SK-N-SH treated with all-trans-retinoic acid at 6 μM for 48 hours (cell line): ENCODE results near the gene KRT9.

ENCODE experiments used
- ATAC-seq: fragments of 200-7000 bp; cut with Tn5 transposase; 3 replicates; pipeline ENCODE4 v1.9.1; 2020; ENCODE audit warnings: mild to moderate bottlenecking, moderate library complexity
- ARNTL ChIP-seq: fragments of 450-650 bp; formaldehyde crosslinking; IDR thresholded peaks from 2 replicates; pipeline ENCODE4 v1.5.0; 2020; ENCODE audit warnings: low read depth, mild to moderate bottlenecking, moderate library complexity, borderline replicate concordance
- BACH2 ChIP-seq: fragments of 250-450 bp; sonication (Bioruptor Pico); IDR thresholded peaks from 2 replicates; pipeline ENCODE4 v1.9.0; 2021; ENCODE audit warnings: mild to moderate bottlenecking, borderline replicate concordance
- CSRNP3 ChIP-seq: fragments of 250-450 bp; sonication (Bioruptor Pico); IDR thresholded peaks from 2 replicates; pipeline ENCODE4 v1.5.1; 2021; ENCODE audit warnings: mild to moderate bottlenecking, moderate library complexity
- GLIS3 ChIP-seq: fragments of 250-450 bp; sonication (Bioruptor Pico); IDR thresholded peaks from 2 replicates; pipeline ENCODE4 v1.5.0; 2020; ENCODE audit warnings: mild to moderate bottlenecking, moderate library complexity
- ISL1 ChIP-seq: fragments of 250-450 bp; sonication (Bioruptor Pico); IDR thresholded peaks from 2 replicates; pipeline ENCODE4 v2.1.2; 2022; ENCODE audit warnings: mild to moderate bottlenecking, moderate library complexity
- OSR1 ChIP-seq: fragments of 250-450 bp; sonication (Bioruptor Pico); IDR thresholded peaks from 2 replicates; pipeline ENCODE4 v1.8.0; 2022; ENCODE audit warnings: moderate library complexity, mild to moderate bottlenecking, inconsistent platforms
- POU6F1 ChIP-seq: fragments of 250-450 bp; sonication (Bioruptor Pico); IDR thresholded peaks from 2 replicates; pipeline ENCODE4 v1.8.0; 2021; ENCODE audit warnings: low read depth, mild to moderate bottlenecking, moderate library complexity, borderline replicate concordance
- PPARA ChIP-seq: fragments of 250-450 bp; sonication (Bioruptor Pico); IDR thresholded peaks from 2 replicates; pipeline ENCODE4 v1.5.0; 2020; ENCODE audit warnings: mild to moderate bottlenecking, borderline replicate concordance
- RARB ChIP-seq: fragments of 250-450 bp; sonication (Bioruptor Pico); IDR thresholded peaks from 2 replicates; pipeline ENCODE4 v1.8.0; 2021; ENCODE audit warnings: mild to moderate bottlenecking, moderate library complexity
- SNAI2 ChIP-seq: fragments of 250-450 bp; sonication (Bioruptor Pico); IDR thresholded peaks from 2 replicates; pipeline ENCODE4 v1.5.0; 2020; ENCODE audit warnings: mild to moderate bottlenecking, moderate library complexity
- TCF4 ChIP-seq: fragments of 250-450 bp; sonication (Bioruptor Pico); IDR thresholded peaks from 2 replicates; pipeline ENCODE4 v1.8.0; 2021; ENCODE audit warnings: mild to moderate bottlenecking, moderate library complexity, borderline replicate concordance
- TOX ChIP-seq: fragments of 250-450 bp; sonication (Bioruptor Pico); IDR thresholded peaks from 2 replicates; pipeline ENCODE4 v1.8.0; 2021; ENCODE audit warnings: mild to moderate bottlenecking, moderate library complexity, borderline replicate concordance
- TSHZ2 ChIP-seq: fragments of 250-450 bp; sonication (Bioruptor Pico); IDR thresholded peaks from 2 replicates; pipeline ENCODE4 v1.5.0; 2020; ENCODE audit warnings: mild to moderate bottlenecking, moderate library complexity
- ZC3H10 ChIP-seq: fragments of 250-450 bp; sonication (Bioruptor Pico); IDR thresholded peaks from 2 replicates; pipeline ENCODE4 v1.5.1; 2021; ENCODE audit warnings: mild to moderate bottlenecking, moderate library complexity
- ZFP3 ChIP-seq: fragments of 250-450 bp; sonication (Bioruptor Pico); IDR thresholded peaks from 2 replicates; pipeline ENCODE4 v1.5.0; 2020; ENCODE audit warnings: mild to moderate bottlenecking, moderate library complexity
- ZNF565 ChIP-seq: fragments of 450-650 bp; formaldehyde crosslinking; conservative IDR thresholded peaks from 2 replicates; pipeline ENCODE4 v1.5.0; 2020; ENCODE audit warnings: low read depth, mild to moderate bottlenecking, moderate library complexity
- ZNF70 ChIP-seq: fragments of 450-650 bp; formaldehyde crosslinking; IDR thresholded peaks from 2 replicates; pipeline ENCODE4 v1.5.0; 2020; ENCODE audit warnings: mild to moderate bottlenecking, moderate library complexity
- ZNF8 ChIP-seq: fragments of 450-650 bp; formaldehyde crosslinking; IDR thresholded peaks from 2 replicates; pipeline ENCODE4 v1.5.0; 2020; ENCODE audit warnings: mild to moderate bottlenecking, moderate library complexity

KRT9 gene

GRCh38 chr17:41553176-41553575 is 18.7 kb downstream of the KRT9 start (continued):
- TF ChIP-seq POU6F1 (CRISPR knock-in tag) (no peak), PPARA (CRISPR knock-in tag) (no peak), ZFP3 (CRISPR knock-in tag) (no peak), ZNF565 (CRISPR knock-in tag) (no peak), BACH2 (no peak), ZC3H10 (CRISPR knock-in tag) (no peak), ZNF8 (no peak), SNAI2 (no peak)

- TF ChIP-seq OSR1 (CRISPR knock-in tag) (no peak), GLIS3 (CRISPR knock-in tag) (no peak), ZNF8 (no peak), ZC3H10 (CRISPR knock-in tag) (no peak), ISL1 (CRISPR knock-in tag) (no peak), TOX (CRISPR knock-in tag) (no peak), TCF4 (no peak), RARB (CRISPR knock-in tag) (no peak), PPARA (CRISPR knock-in tag) (no peak), POU6F1 (CRISPR knock-in tag) (no peak), ZFP3 (CRISPR knock-in tag) (no peak), TSHZ2 (CRISPR knock-in tag) (no peak), CSRNP3 (CRISPR knock-in tag) (no peak), BACH2 (no peak)
- ATAC-seq: no peak
Observed at GRCh38 chr17:41552455-41552854, 19.4 kb downstream of the KRT9 start.

GRCh38 chr17:41551365-41551764 is 20.5 kb downstream of the KRT9 start:
- no peak for ATAC-seq
- TF ChIP-seq CSRNP3 (CRISPR knock-in tag) (no peak), ZNF70 (CRISPR knock-in tag) (no peak), PPARA (CRISPR knock-in tag) (no peak)

GRCh38 chr17:41549596-41550039 is 22.2 kb downstream of the KRT9 start:
- no peak for ATAC-seq
- TF ChIP-seq CSRNP3 (CRISPR knock-in tag): no peak
- no peak for TF ChIP-seq TCF4
- TF ChIP-seq OSR1 (CRISPR knock-in tag): no peak
- no peak for TF ChIP-seq ARNTL
- TF ChIP-seq TOX (CRISPR knock-in tag): no peak
- TF ChIP-seq TSHZ2 (CRISPR knock-in tag): no peak
- no peak for TF ChIP-seq GLIS3 (CRISPR knock-in tag)
- TF ChIP-seq SNAI2: no peak
- no peak for TF ChIP-seq ZNF8
- TF ChIP-seq ZFP3 (CRISPR knock-in tag): no peak
